Immature natural killer cell (primary cell): ENCODE data around the gene CALML6. TPM values are rescaled to one million over a fixed set of nuclear protein-coding genes. Genes with fewer than 3 reads are reported as not detected.

Source experiments
- DNase-seq, 3 donors: peaks; one replicate each; pipeline ENCODE4 v3.0.0; 2022; ENCODE audit warnings: mixed read lengths in 1 of 3
- H3K27ac Mint-ChIP-seq, 6 donors: one replicate each; pipeline ENCODE4 v1.8.0; 2020; ENCODE audit warnings: mixed read lengths in 6 of 6, mild to moderate bottlenecking in 5 of 6, inconsistent platforms in 4 of 6, moderate library complexity in 3 of 6
- H3K27me3 Mint-ChIP-seq, 3 donors: one replicate each; pipeline ENCODE4 v1.8.0; 2020 to 2021; ENCODE audit warnings: low read depth in 3 of 3, mild to moderate bottlenecking in 3 of 3, mixed read lengths in 3 of 3, moderate library complexity in 3 of 3, inconsistent platforms in 1 of 3
- H3K36me3 Mint-ChIP-seq, 3 donors: one replicate each; pipeline ENCODE4 v1.8.0; 2020; ENCODE audit warnings: mixed read lengths in 3 of 3, inconsistent platforms in 2 of 3, mild to moderate bottlenecking in 2 of 3
- H3K4me1 Mint-ChIP-seq, 2 donors: one replicate each; pipeline ENCODE4 v1.8.0; 2020; ENCODE audit warnings: inconsistent platforms in 2 of 2, mild to moderate bottlenecking in 2 of 2, mixed read lengths in 2 of 2, moderate library complexity in 1 of 2
- H3K4me3 Mint-ChIP-seq, 5 donors: one replicate each; pipeline ENCODE4 v1.8.0; 2020; ENCODE audit warnings: mild to moderate bottlenecking in 5 of 5, mixed read lengths in 5 of 5, inconsistent platforms in 3 of 5, moderate library complexity in 3 of 5
- H3K9me3 Mint-ChIP-seq, 6 donors: one replicate each; pipeline ENCODE4 v1.8.0; 2020; ENCODE audit warnings: mild to moderate bottlenecking in 6 of 6, mixed read lengths in 6 of 6, inconsistent platforms in 4 of 6, moderate library complexity in 3 of 6
- polyA plus RNA-seq, 3 donors: library from polyadenylated mRNA; unstranded; fragments of 300-500 nt; fragmentation: Illumina TruSeq; gene quantifications; one replicate each; pipeline ENCODE4 v1.2.3, GENCODE V29; 2021

The CALML6 gene
- polyA plus RNA-seq, 3 donors from 2014 or later, result not detected

GRCh38 chr1:1910651-1911331 lies 4.3 kb upstream of the CALML6 start:
- no peaks in the 10 kb centered on the region for H3K9me3 Mint-ChIP-seq
- peak overlapping the region in 4 of 6 donors; percentile 82 to 94 (median 90) for H3K27ac Mint-ChIP-seq
- DNase-seq, result no peak
- H3K36me3 Mint-ChIP-seq, result no peaks in the 10 kb centered on the region
- peaks cover 0 to 9% (median 4%) of the 10 kb centered on the region in 3 donors for H3K27me3 Mint-ChIP-seq
- H3K4me1 Mint-ChIP-seq, result peaks cover 17 to 18% of the 10 kb centered on the region in 2 donors
- peak overlapping the region in 4 of 5 donors; percentile 32 to 90 (median 80) for H3K4me3 Mint-ChIP-seq

- H3K4me3 Mint-ChIP-seq, result peak overlapping the region in 2 of 5 donors; percentile 32 to 41
- no peak for DNase-seq
- H3K36me3 Mint-ChIP-seq, result no peaks in the 10 kb centered on the region
- no peak overlapping the region for H3K27ac Mint-ChIP-seq
- H3K4me1 Mint-ChIP-seq, result peaks cover 11 to 13% of the 10 kb centered on the region in 2 donors
- H3K27me3 Mint-ChIP-seq, result peaks cover 0 to 11% (median 4%) of the 10 kb centered on the region in 3 donors
- no peaks in the 10 kb centered on the region for H3K9me3 Mint-ChIP-seq
Measured at GRCh38 chr1:1911350-1912041, 3.6 kb upstream of the CALML6 start.

DNA sequence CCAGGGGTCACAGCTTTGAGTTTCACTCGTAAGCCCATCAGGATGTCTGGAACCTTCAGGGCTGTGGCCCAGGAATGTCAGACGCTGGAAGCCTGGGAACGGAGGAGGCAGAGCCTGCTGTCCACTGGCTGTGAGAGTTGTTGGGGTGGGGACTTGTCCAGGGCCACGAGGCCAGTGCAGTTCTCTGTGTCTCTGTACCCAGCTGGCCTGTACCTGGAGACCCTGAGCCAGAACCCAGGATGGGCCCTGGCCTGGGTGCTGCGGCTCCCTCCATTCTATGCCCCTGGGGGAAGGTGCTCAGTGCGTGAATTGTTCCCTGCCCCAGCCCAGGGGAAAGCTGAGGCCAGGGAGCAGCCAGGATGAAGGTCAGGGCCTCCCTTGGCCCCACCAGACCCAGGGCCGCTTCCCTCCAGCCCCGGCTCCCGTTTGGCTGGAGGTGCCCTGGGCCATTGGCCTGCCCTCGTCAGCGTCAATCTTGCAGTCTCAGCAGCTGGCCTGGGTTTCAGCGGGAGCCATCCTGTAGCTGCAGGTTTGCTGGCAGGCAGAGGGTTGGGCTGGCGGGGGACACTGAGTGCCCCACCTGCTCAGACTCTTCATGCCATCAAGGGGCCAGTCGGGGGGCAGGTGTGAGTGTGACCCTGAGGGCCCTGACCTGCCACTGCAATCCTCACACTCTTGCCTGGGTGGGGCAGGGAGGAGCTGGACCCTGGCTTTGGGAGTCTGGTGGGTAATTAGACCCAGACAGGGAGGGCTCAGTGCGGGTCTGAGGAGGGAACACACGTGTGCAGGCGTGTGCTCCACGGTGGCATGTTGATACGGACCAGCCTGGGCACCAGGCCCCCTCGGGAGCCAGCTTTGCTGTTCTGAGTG lies 724 bp upstream of the CALML6 start:
- Mint-ChIP-seq H3K9me3 (no peaks in the 10 kb centered on the region), H3K4me1 (peaks cover 13 to 16% of the 10 kb centered on the region in 2 donors), H3K27ac (peak overlapping the region in 1 of 6 donors; percentile 62), H3K36me3 (no peaks in the 10 kb centered on the region), H3K27me3 (peaks cover 3 to 17% (median 6%) of the 10 kb centered on the region in 3 donors), H3K4me3 (no peak overlapping the region)
- no peak for DNase-seq

DNA sequence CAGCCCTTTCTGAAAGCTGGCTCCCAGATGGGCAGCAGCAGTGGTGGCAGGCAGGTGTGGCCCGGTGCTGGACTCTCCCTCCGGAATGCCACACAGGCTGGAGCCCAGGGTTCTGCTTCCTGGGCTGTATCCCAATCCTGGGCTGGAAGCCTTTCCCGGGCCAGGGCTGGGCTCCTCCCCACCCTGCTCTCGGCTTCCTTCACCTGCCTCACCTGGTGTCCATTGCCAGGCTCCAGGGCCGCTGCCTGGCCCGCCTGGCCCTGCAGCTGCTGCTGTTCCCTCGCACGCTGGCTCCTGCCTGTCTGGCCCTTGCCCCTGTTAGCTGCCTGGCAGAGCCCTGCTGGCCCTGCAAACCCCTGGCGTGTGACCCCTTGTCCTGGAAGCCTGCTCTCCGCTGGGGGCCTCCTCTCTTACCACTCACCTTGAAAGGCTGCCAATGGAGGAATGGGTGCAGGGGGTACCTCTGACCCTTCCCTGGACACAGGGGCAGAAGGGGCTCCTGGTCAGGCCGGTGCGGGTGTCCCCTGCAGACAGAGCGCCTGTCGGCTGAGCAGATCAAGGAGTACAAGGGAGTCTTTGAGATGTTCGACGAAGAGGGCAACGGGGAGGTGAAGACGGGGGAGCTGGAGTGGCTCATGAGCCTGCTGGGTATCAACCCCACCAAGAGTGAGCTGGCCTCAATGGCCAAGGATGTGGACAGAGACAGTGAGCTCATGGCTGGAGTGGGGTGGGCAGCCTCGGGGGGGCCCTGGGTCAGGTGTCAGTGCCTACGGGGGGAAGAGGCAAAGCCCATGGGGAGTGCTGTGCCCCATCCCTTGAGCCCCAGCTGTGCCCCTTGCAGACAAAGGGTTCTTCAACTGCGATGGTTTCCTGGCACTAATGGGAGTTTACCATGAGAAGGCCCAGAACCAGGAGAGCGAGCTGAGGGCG lies 1.1 kb downstream of the CALML6 start:
- Mint-ChIP-seq H3K27me3 (peaks cover 5 to 16% (median 5%) of the 10 kb centered on the region in 3 donors), H3K9me3 (no peaks in the 10 kb centered on the region), H3K27ac (peak overlapping the region in 2 of 6 donors; percentile 28 to 34), H3K4me1 (peaks cover 6 to 8% of the 10 kb centered on the region in 2 donors), H3K36me3 (no peaks in the 10 kb centered on the region), H3K4me3 (no peak overlapping the region)
- DNase-seq, result no peak

DNA sequence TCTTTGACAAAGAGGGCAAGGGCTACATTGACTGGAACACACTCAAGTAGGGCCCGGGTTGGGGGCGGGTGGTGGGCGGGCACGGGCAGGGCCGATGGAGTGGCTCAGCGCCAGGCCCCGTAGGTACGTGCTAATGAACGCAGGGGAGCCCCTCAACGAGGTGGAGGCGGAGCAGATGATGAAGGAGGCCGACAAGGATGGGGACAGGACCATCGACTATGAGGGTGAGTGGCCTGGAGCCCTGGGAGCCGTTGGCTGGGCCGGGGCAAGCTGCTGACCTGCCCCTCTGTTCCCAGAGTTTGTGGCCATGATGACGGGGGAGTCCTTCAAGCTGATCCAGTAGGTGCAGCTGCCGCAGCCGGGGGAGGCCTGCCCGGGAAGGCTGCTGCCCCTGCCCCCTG lies 1.8 kb downstream of the CALML6 start:
- DNase-seq, result no peak
- no peaks in the 10 kb centered on the region for H3K9me3 Mint-ChIP-seq
- H3K36me3 Mint-ChIP-seq, result no peaks in the 10 kb centered on the region
- H3K4me1 Mint-ChIP-seq, result peaks cover 6 to 8% of the 10 kb centered on the region in 2 donors
- H3K27me3 Mint-ChIP-seq, result peaks cover 5 to 16% (median 5%) of the 10 kb centered on the region in 3 donors
- peak overlapping the region in 1 of 5 donors; percentile 21 for H3K4me3 Mint-ChIP-seq
- no peak overlapping the region for H3K27ac Mint-ChIP-seq

DNA sequence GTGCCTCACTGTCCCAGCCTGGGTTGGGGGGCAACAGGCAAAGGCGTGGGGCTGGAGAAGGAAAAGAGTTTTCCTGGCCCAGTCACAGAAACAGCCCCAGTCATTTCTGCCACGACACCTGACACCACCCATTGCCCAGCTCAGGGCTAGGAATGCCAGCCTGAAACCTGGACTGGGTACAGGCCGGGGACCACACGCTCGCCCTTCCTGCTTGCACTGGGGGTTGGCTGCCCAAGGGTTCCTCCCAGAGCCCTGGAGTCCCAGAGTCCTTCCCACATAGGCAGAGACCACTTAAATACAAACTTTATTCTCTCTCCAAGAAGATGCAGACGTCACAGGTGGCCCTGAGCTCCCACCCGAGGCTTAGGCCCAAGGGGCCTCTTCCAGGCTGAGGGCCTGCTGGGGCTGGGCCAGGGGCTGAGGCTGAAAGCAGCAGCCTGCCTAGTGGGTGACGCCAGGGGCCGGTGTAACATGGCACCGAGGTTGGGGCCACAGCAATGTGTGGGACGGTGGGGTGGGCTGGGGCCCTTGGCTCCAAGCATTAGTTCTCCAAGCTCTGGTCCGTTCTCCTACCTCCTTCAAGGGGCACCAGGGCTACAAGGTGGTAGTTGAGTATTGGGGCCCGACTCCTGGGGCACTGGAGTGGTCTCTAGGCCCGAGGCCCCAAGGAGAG lies 2.4 kb downstream of the CALML6 start:
- Mint-ChIP-seq H3K27me3 (peaks cover 5 to 16% (median 5%) of the 10 kb centered on the region in 3 donors), H3K4me3 (peak overlapping the region in 4 of 5 donors; percentile 26 to 45 (median 31)), H3K27ac (peak overlapping the region in 1 of 6 donors; percentile 20), H3K9me3 (no peaks in the 10 kb centered on the region), H3K36me3 (no peaks in the 10 kb centered on the region), H3K4me1 (peaks cover 6 to 8% of the 10 kb centered on the region in 2 donors)
- no peak for DNase-seq

- Mint-ChIP-seq H3K9me3 (no peaks in the 10 kb centered on the region), H3K4me3 (peak overlapping the region; percentile 14 to 55 (median 24)), H3K36me3 (no peaks in the 10 kb centered on the region), H3K27me3 (peaks cover 5 to 16% (median 5%) of the 10 kb centered on the region in 3 donors), H3K27ac (peak overlapping the region in 1 of 6 donors; percentile 20), H3K4me1 (peaks cover 6 to 8% of the 10 kb centered on the region in 2 donors)
- DNase-seq, result no peak
Measured at GRCh38 chr1:1917995-1918900, 3.2 kb downstream of the CALML6 start.

- Mint-ChIP-seq H3K27ac (peak within 1 kb of the TSS in 5 of 6 donors; percentile 70 to 82 (median 79)), H3K27me3 (peaks cover 3 to 13% (median 5%) of the 10 kb centered on the region in 3 donors), H3K9me3 (no peaks in the 10 kb centered on the region), H3K4me1 (peaks cover 6 to 8% of the 10 kb centered on the region in 2 donors), H3K36me3 (no peaks in the 10 kb centered on the region), H3K4me3 (peak within 1 kb of the TSS; percentile 70 to 79 (median 75))
- DNase-seq, result no peak
Measured at GRCh38 chr1:1918901-1919303, 3.8 kb downstream of the CALML6 start, which contains the start of gene TMEM52. TSS of gene TMEM52 (minus strand) at chr1:1919279. CDS start at chr1:1919265, 14 bp downstream.

DNA sequence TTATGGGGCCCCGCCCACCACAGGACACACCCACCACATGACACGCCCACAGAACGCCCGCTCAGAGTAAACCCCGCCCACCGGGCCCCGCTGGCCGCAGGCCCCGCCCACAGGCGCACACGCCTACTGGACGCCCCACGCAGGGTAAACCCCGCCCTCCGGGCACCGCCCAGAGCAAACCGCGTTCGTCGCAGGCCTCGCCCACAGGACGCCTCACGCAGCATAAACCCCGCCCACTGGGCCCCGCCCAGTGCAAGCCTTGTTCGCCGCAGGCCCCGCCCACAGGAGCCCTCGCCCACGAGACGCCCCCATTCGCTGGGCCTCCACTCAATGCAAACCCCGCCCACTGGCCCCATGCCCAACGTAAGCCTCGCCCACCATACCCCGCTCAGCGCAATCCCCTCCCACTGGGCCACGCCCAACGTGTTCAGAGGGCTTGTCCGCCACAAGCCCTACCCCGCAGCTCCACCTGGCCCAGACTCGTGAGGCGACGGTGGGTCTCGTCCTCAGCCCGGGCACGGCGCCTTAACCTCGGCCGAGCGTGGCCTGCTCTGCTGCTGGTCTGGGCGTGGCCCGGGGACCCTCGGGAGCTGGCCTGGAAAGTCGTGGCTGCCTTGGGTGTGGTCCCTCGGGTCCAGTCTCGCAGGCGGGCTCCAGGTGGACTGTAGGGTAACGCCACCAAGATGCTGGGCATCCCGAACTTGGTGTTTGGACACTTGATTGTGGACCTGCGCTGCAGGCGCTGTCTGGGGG lies 4.4 kb downstream of the CALML6 start:
- H3K27me3 Mint-ChIP-seq, result peaks cover 3 to 13% (median 5%) of the 10 kb centered on the region in 3 donors
- peak overlapping the region; percentile 70 to 79 (median 75) for H3K4me3 Mint-ChIP-seq
- peaks cover 6 to 8% of the 10 kb centered on the region in 2 donors for H3K4me1 Mint-ChIP-seq
- H3K36me3 Mint-ChIP-seq, result no peaks in the 10 kb centered on the region
- H3K27ac Mint-ChIP-seq, result peak overlapping the region in 5 of 6 donors; percentile 70 to 82 (median 79)
- peak; percentile 97 to 98 (median 98) for DNase-seq
- no peaks in the 10 kb centered on the region for H3K9me3 Mint-ChIP-seq

DNA sequence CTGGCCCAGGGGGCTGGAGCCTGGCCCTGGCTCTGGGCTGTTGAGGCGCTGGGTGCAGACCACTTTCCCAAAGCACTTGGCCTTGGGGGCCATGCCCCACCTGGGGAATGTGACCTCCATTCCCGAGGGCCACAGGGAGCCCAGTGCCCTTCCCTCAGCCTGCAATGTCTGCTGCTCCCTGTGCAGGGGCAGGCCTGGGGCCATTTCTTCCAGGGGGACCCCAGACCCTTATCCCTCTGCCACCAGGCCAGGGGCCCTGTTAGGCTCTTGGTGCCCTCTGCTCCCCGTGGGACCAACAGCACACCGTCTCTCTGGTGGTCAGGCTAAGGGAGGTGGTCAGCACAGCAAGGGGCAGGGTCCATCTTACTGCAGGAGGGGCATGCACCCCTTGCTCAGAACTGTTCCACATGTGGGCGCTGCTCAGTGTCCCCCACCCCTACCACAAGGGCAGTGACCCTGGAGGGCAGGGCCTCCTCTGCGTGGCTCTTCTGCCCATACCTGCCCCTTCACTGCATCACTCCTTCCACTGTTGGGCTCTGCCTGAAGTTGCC lies 5.1 kb downstream of the CALML6 start:
- H3K27me3 Mint-ChIP-seq, result peaks cover 3 to 13% (median 5%) of the 10 kb centered on the region in 3 donors
- H3K27ac Mint-ChIP-seq, result peak overlapping the region in 1 of 6 donors; percentile 42
- H3K36me3 Mint-ChIP-seq, result no peaks in the 10 kb centered on the region
- DNase-seq, result no peak
- peaks cover 6 to 8% of the 10 kb centered on the region in 2 donors for H3K4me1 Mint-ChIP-seq
- H3K9me3 Mint-ChIP-seq, result no peaks in the 10 kb centered on the region
- peak overlapping the region in 4 of 5 donors; percentile 21 to 77 (median 28) for H3K4me3 Mint-ChIP-seq
